Transverse colon (tissue), 4 donors: ENCODE data around the gene STOML3. TPM values are rescaled to one million over a fixed set of nuclear protein-coding genes. Genes with fewer than 3 reads are reported as not detected.

Experiments
- DNase-seq: peaks from one replicate; pipeline ENCODE4 v3.0.0-alpha.2; 2019
- H3K27ac ChIP-seq, 4 donors: fragments of 200-600 bp; sonication (generic); 2 replicates each; pipeline ENCODE4 v1.5.1; 2016 to 2018; ENCODE audit warnings: inconsistent platforms in 4 of 4
- H3K27me3 ChIP-seq: fragments of 200-600 bp; sonication (generic); 2 replicates; pipeline ENCODE4 v1.5.1; 2017; ENCODE audit warnings: inconsistent platforms
- H3K36me3 ChIP-seq, 4 donors: fragments of 200-600 bp; sonication (generic); 2 replicates each; pipeline ENCODE4 v1.5.1; 2017 to 2019; ENCODE audit warnings: inconsistent platforms in 4 of 4
- H3K4me1 ChIP-seq, 4 donors: fragments of 200-600 bp; sonication (generic); 2 replicates each; pipeline ENCODE4 v1.5.1; 2017 to 2020; ENCODE audit warnings: inconsistent platforms in 4 of 4
- H3K4me3 ChIP-seq, 4 donors: fragments of 200-600 bp; sonication (generic); 1 replicate in 1 of 4; 2 replicates in 3 of 4; pipeline versions ENCODE4 v1.5.1 to v1.6.1; 2017 to 2019; ENCODE audit warnings: inconsistent platforms in 4 of 4
- H3K9me3 ChIP-seq, 2 donors: fragments of 200-600 bp; sonication (generic); 2 replicates each; pipeline ENCODE4 v1.5.1; 2017 to 2019; ENCODE audit warnings: inconsistent platforms in 2 of 2
- CTCF ChIP-seq, 5 experiments: fragments of 200-600 bp in 3 of 5; fragments of 450-650 bp in 2 of 5; sonication (generic) in 3 of 5; IDR thresholded peaks; 1 replicate in 2 of 5; 2 replicates in 3 of 5; pipeline ENCODE4 v1.5.1; 2016 to 2017; ENCODE audit warnings: antibody characterized with exemption in 5 of 5, inconsistent platforms in 3 of 5, mild to moderate bottlenecking in 2 of 5, moderate library complexity in 1 of 5
- EP300 ChIP-seq: sonication (generic); formaldehyde crosslinking; IDR thresholded peaks from one replicate; pipeline ENCODE4 v1.6.1; 2017; ENCODE audit warnings: antibody characterized with exemption, low read depth
- POLR2A ChIP-seq: fragments of 450-650 bp; IDR thresholded peaks from one replicate; pipeline ENCODE4 v1.6.1; 2016; ENCODE audit warnings: antibody characterized with exemption, mild to moderate bottlenecking, moderate library complexity
- POLR2AphosphoS5 ChIP-seq, 3 donors: sonication (generic); formaldehyde crosslinking; IDR thresholded peaks; one replicate each; pipeline ENCODE4 v1.6.1; 2016; ENCODE audit warnings: antibody characterized with exemption in 3 of 3
- WGBS, 2 donors: methylation state at CpG; one replicate each; pipeline ENCODE4 v1.1.5; 2018; ENCODE audit warnings: low coverage in 1 of 2; 5-methylcytosine and 5-hydroxymethylcytosine counted together
- in situ Hi-C, 4 donors: fragments of 200-750 bp; cut with MboI; loops; one replicate each; pipeline versions ENCODE4 v1.15.0 to v1.15.1; 2017; ENCODE audit warnings: low sequenced_read_pairs in 3 of 4, low pct_ligation_motif_present in 1 of 4, low pct_unique_long_range_greater_than_20kb in 1 of 4
- intact Hi-C: fragments of 100-400 bp; cut with DNase I; formaldehyde crosslinking; loops from one replicate; pipeline ENCODE4 v1.15.1; 2023; ENCODE audit warnings: low total_unique reads
- total RNA-seq, 4 donors: library from RNA; depleted of rRNA; stranded (reverse); fragments of >200 nt; gene quantifications; one replicate each; pipeline ENCODE4 v1.1.0, GENCODE V29; 2016

STOML3 gene
- total RNA-seq, 4 donors from 2014 or later = 0.55 TPM; not detected in 3

DNA sequence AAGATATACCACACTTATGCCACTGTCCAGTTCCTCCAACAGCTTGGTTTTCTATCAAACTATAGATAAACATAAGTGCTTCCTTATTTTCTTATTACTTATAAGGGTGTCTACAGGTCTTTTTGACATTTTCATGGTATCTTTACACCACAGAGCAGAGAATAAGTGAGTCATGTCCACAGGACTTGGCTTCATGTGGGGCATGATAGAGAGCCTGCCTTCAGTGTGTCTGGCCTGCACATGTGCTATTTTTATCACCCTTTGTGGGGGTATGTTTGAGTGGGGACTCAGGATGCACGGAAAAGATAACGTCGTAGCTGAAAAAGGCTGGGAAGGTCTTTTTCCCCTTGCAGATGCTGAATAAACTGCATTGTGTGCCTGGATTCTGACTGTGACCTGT is 8.1 kb upstream of the STOML3 start:
- Histone ChIP-seq H3K27ac (no peak overlapping the region), H3K36me3 (no peaks in the 10 kb centered on the region), H3K4me1 (no peaks in the 10 kb centered on the region), H3K27me3 (no peaks in the 10 kb centered on the region), H3K9me3 (no peaks in the 10 kb centered on the region), H3K4me3 (no peak overlapping the region)
- in situ Hi-C loops = no loop called here
- TF ChIP-seq POLR2AphosphoS5 (IDR thresholded peaks at IDR 0.05) (no peak), CTCF (IDR thresholded peaks at IDR 0.05) (no peak)
- intact Hi-C loops = no loop called here
- 84 to 86% methylated on average over 3 of the region's 3 CpGs for whole genome bisulfite sequencing, 2 donors
- no peak for DNase-seq

GRCh38 chr13:38993381-38993780 is 2.8 kb upstream of the STOML3 start:
- 70 to 76% methylated on average over 3 to 4 of the region's 4 CpGs for WGBS, 2 donors
- H3K4me1 ChIP-seq = no peaks in the 10 kb centered on the region
- TF ChIP-seq POLR2AphosphoS5 (IDR thresholded peaks at IDR 0.05) (no peak), EP300 (no peak), CTCF (IDR thresholded peaks at IDR 0.05) (no peak), POLR2A (no peak)
- in situ Hi-C loops = no loop called here
- intact Hi-C loops = no loop called here
- H3K4me3 ChIP-seq = no peak overlapping the region
- no peaks in the 10 kb centered on the region for H3K36me3 ChIP-seq
- no peak for DNase-seq
- no peaks in the 10 kb centered on the region for H3K9me3 ChIP-seq
- no peaks in the 10 kb centered on the region for H3K27me3 ChIP-seq
- H3K27ac ChIP-seq = no peak overlapping the region

- H3K27me3 ChIP-seq = no peaks in the 10 kb centered on the region
- peaks cover 0 to 7% of the 10 kb centered on the region in 2 donors for H3K9me3 ChIP-seq
- TF ChIP-seq POLR2A = no peak
- no peak for TF ChIP-seq POLR2AphosphoS5 (IDR thresholded peaks at IDR 0.05)
- H3K27ac ChIP-seq = no peak overlapping the region
- H3K4me1 ChIP-seq = no peaks in the 10 kb centered on the region
- no peaks in the 10 kb centered on the region for H3K36me3 ChIP-seq
- no peak for DNase-seq
- in situ Hi-C loops = no loop called here
- no peak overlapping the region for H3K4me3 ChIP-seq
- intact Hi-C loops = no loop called here
- 69% methylated on average over 2 of the region's 2 CpGs; no CpG with 5 or more reads in 1 of the 2 donors for WGBS, 2 donors
These were observed 9.5 kb downstream of the STOML3 start for GRCh38 chr13:38981096-38981495.

DNA sequence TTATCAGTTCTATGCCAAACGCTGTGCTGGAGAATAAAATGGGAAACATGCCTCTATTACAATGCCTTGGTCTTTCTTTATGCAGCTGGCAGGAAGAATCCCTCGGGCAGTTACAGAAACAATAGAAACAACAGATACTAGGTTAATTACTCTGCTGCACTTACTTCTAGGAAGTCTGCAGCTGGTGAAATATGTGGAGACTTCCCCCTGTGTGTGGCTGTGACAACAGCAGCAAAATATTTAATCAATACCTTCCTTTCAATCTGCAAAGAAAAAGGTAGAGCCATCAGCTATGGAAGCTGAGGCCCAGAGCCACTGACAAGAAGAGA is 9.9 kb downstream of the STOML3 start:
- Histone ChIP-seq H3K27ac (no peak overlapping the region), H3K4me3 (no peak overlapping the region), H3K27me3 (no peaks in the 10 kb centered on the region), H3K9me3 (peaks cover 0 to 7% of the 10 kb centered on the region in 2 donors), H3K36me3 (no peaks in the 10 kb centered on the region), H3K4me1 (no peaks in the 10 kb centered on the region)
- TF ChIP-seq POLR2AphosphoS5 (IDR thresholded peaks at IDR 0.05) = no peak
- no peak for TF ChIP-seq POLR2A
- no peak for TF ChIP-seq EP300
- TF ChIP-seq CTCF (IDR thresholded peaks at IDR 0.05) = no peak
- 0 to 40% methylated on average over 1 to 2 of the region's 2 CpGs for WGBS, 2 donors
- intact Hi-C loops (no loop called here), in situ Hi-C loops (no loop called here)
- no peak for DNase-seq

GRCh38 chr13:38979891-38980749 is 10.5 kb downstream of the STOML3 start:
- H3K4me1 ChIP-seq = no peaks in the 10 kb centered on the region
- H3K27ac ChIP-seq = no peak overlapping the region
- 58 to 83% methylated on average over 2 to 9 of the region's 9 CpGs for WGBS, 2 donors
- in situ Hi-C loops = no loop called here
- TF ChIP-seq POLR2AphosphoS5 (IDR thresholded peaks at IDR 0.05) (peak in 2 of 3 donors; percentile 21 to 33), EP300 (no peak)
- H3K9me3 ChIP-seq = peaks cover 0 to 7% of the 10 kb centered on the region in 2 donors
- intact Hi-C loops = no loop called here
- DNase-seq = peak; percentile 13
- H3K27me3 ChIP-seq = no peaks in the 10 kb centered on the region
- H3K4me3 ChIP-seq = no peak overlapping the region
- no peaks in the 10 kb centered on the region for H3K36me3 ChIP-seq
